Measurements from ENCODE around the gene EPN2.

Gene EPN2

GRCh38 chr17:19313066-19313745 lies 76.0 kb downstream of the EPN2 start:
- DNase-seq = no peak

GRCh38 chr17:19313746-19314651 lies 76.8 kb downstream of the EPN2 start:
- no peak for DNase-seq

- DNase-seq = no peak
Measured at GRCh38 chr17:19315104-19315503, 77.9 kb downstream of the EPN2 start.

- no peak for DNase-seq
Measured at GRCh38 chr17:19316761-19317358, 79.7 kb downstream of the EPN2 start.

GRCh38 chr17:19317359-19318095 lies 80.4 kb downstream of the EPN2 start:
- peak; percentile 39 for DNase-seq

- DNase-seq = no peak
Measured at GRCh38 chr17:19318611-19319010, 81.4 kb downstream of the EPN2 start.

GRCh38 chr17:19319771-19320505 lies 82.8 kb downstream of the EPN2 start:
- DNase-seq = no peak

- no peak for DNase-seq
Measured at GRCh38 chr17:19320876-19321275, 83.7 kb downstream of the EPN2 start.

- no peak for DNase-seq
Measured at GRCh38 chr17:19321481-19322128, 84.4 kb downstream of the EPN2 start.

- no peak for DNase-seq
Measured at GRCh38 chr17:19322129-19322505, 85.0 kb downstream of the EPN2 start.

- no peak for DNase-seq
Measured at GRCh38 chr17:19322861-19323260, 85.7 kb downstream of the EPN2 start.

- no peak for DNase-seq
Measured at GRCh38 chr17:19325542-19325941, 88.4 kb downstream of the EPN2 start.

GRCh38 chr17:19327031-19327783 lies 90.0 kb downstream of the EPN2 start:
- DNase-seq = no peak

GRCh38 chr17:19328441-19329061 lies 91.4 kb downstream of the EPN2 start:
- no peak for DNase-seq

- DNase-seq = no peak
Measured at GRCh38 chr17:19329136-19329535, 92.0 kb downstream of the EPN2 start.

GRCh38 chr17:19329839-19330238 lies 92.7 kb downstream of the EPN2 start:
- DNase-seq = no peak

- no peak for DNase-seq
Measured at GRCh38 chr17:19330271-19330670, 93.1 kb downstream of the EPN2 start.

GRCh38 chr17:19331134-19331533 lies 94.0 kb downstream of the EPN2 start:
- DNase-seq = no peak

GRCh38 chr17:19331543-19332245 lies 94.5 kb downstream of the EPN2 start:
- DNase-seq = no peak
